ENCODE results near the gene ENDOG. TPM values are rescaled to one million over a fixed set of nuclear protein-coding genes. Genes with fewer than 3 reads are reported as not detected.
A peak's percentile ranks its signal among the peaks of the same experiment; 100 is the strongest.
"Not testable (repeated sequence)": the region's sequence is repeated elsewhere in the genome, so short reads cannot be mapped to it uniquely, and the experiment has no call there.

ENDOG gene
- total RNA-seq, 2 donors from 2014 or later = 7.7 to 7.8 TPM

DNA sequence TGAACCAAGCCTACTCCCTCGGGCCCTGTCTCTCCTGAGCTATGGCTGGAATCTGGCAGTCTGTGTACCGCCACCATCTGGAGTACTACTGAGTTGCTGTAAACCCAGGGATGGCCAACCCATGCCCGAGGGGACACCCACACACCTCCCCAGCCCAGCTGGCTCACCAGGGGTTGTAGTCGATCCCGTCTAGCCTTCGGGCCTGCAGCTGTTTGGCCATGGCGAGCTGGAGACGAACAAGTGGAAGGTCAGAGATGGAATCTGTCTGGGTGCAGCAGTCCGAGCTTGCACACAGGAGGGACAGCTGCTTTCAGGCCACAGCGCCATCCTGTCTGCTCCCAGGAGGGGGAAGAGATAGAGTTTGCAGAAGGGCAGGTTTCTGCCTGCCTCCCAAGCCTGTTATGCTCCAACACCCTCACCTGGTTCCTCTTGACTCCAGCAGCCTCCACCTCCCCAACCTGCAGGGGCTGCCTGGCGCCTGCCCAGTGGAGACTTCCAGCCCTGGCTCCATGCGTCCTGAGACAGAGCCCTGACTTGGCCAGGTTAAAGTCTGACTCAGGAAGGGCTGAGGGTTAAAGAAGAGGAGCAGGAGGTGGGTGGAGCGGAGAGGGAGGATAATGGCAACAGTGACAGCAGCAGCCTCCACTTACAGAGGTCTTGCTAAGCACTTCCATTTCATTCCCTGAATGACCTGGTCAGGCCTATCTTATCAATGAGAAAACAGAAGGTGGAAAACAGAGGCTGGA lies 27.1 kb downstream of the ENDOG start:
- peaks cover 2% of the 10 kb centered on the region for H3K4me1 Mint-ChIP-seq
- no peak overlapping the region for H3K4me3 Mint-ChIP-seq
- DNase-seq (no peak), ATAC-seq (no peak)
- no peaks in the 10 kb centered on the region for H3K9me3 ChIP-seq (ENCODE audit: control insufficient read depth, low read length, poor library complexity, severe bottlenecking)
- no peak overlapping the region for H3K27ac Mint-ChIP-seq
- peaks cover 2% of the 10 kb centered on the region for H3K36me3 Mint-ChIP-seq (ENCODE audit: low read depth)
- H3K27me3 Mint-ChIP-seq = no peaks in the 10 kb centered on the region

DNA sequence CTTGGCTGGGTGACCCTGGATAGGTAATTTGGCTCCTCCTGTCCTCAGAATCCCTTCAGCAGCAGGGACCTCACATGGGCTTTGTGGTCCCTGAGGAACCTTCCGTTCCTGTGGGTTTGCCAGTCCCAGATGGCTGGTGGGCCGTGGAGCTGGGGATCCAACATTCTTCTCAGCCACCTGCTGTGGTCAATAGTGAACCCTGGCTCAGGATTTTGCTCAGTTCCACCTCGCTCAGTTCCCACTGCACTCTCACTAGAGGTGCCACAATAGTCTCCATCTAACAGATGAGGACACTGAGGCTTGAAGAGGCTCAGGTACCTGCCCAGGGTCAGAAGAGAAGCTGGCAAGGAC lies 28.4 kb downstream of the ENDOG start:
- Mint-ChIP-seq H3K27me3 (no peaks in the 10 kb centered on the region), H3K36me3 (ENCODE audit: low read depth) (peaks cover 2% of the 10 kb centered on the region), H3K4me1 (peaks cover 2% of the 10 kb centered on the region), H3K4me3 (no peak overlapping the region), H3K27ac (no peak overlapping the region)
- no peaks in the 10 kb centered on the region for H3K9me3 ChIP-seq (ENCODE audit: control insufficient read depth, low read length, poor library complexity, severe bottlenecking)
- DNase-seq (no peak), ATAC-seq (no peak)

GRCh38 chr9:128847803-128848202 lies 29.5 kb downstream of the ENDOG start:
- no peak overlapping the region for H3K4me3 Mint-ChIP-seq
- H3K27me3 Mint-ChIP-seq = no peaks in the 10 kb centered on the region
- no peaks in the 10 kb centered on the region for H3K4me1 Mint-ChIP-seq
- ATAC-seq = no peak
- H3K36me3 Mint-ChIP-seq (ENCODE audit: low read depth) = no peaks in the 10 kb centered on the region
- H3K27ac Mint-ChIP-seq = no peak overlapping the region
- no peaks in the 10 kb centered on the region for H3K9me3 ChIP-seq (ENCODE audit: control insufficient read depth, low read length, poor library complexity, severe bottlenecking)
- no peak for DNase-seq

- not testable (repeated sequence) for H3K9me3 ChIP-seq (ENCODE audit: control insufficient read depth, low read length, poor library complexity, severe bottlenecking); H3K27ac Mint-ChIP-seq; H3K27me3 Mint-ChIP-seq; H3K4me1 Mint-ChIP-seq; DNase-seq; H3K36me3 Mint-ChIP-seq (ENCODE audit: low read depth); ATAC-seq; H3K4me3 Mint-ChIP-seq
Measured at GRCh38 chr9:128851024-128851423, 32.7 kb downstream of the ENDOG start.

GRCh38 chr9:128851779-128852600 lies 33.7 kb downstream of the ENDOG start:
- not testable (repeated sequence) for DNase-seq; H3K27me3 Mint-ChIP-seq; H3K4me1 Mint-ChIP-seq; H3K9me3 ChIP-seq (ENCODE audit: control insufficient read depth, low read length, poor library complexity, severe bottlenecking); ATAC-seq; H3K4me3 Mint-ChIP-seq; H3K27ac Mint-ChIP-seq; H3K36me3 Mint-ChIP-seq (ENCODE audit: low read depth)

GRCh38 chr9:128852646-128853045 lies 34.3 kb downstream of the ENDOG start:
- ATAC-seq; H3K27me3 Mint-ChIP-seq; H3K9me3 ChIP-seq (ENCODE audit: control insufficient read depth, low read length, poor library complexity, severe bottlenecking); H3K36me3 Mint-ChIP-seq (ENCODE audit: low read depth); H3K4me1 Mint-ChIP-seq; H3K4me3 Mint-ChIP-seq; DNase-seq; H3K27ac Mint-ChIP-seq: not testable (repeated sequence)

DNA sequence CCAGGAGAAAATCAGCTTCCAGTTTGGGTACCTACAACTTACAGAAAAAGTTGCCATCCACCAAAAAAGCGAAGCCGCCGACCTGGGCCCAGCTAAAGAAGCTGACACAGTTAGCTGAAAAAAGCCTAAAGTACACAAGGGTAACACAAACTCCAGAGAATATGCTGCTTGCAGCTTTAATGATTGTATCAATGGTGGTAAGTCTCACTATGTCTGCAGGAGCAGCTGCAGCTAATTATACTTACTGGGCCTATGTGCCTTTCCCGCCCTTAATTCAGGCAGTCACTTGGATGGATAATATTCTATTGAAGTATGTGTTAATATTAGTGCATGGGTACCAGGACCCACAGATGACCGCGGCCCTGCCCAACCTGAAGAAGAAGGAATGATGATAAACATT lies 36.2 kb downstream of the ENDOG start:
- not testable (repeated sequence) for H3K27ac Mint-ChIP-seq; H3K36me3 Mint-ChIP-seq (ENCODE audit: low read depth)

GRCh38 chr9:128858476-128858875 lies 40.2 kb downstream of the ENDOG start:
- ATAC-seq; DNase-seq; H3K27ac Mint-ChIP-seq; H3K4me3 Mint-ChIP-seq; H3K36me3 Mint-ChIP-seq (ENCODE audit: low read depth); H3K4me1 Mint-ChIP-seq; H3K27me3 Mint-ChIP-seq; H3K9me3 ChIP-seq (ENCODE audit: control insufficient read depth, low read length, poor library complexity, severe bottlenecking): not testable (repeated sequence)

More for the DNA sequence above, 36.2 kb downstream of the ENDOG start:
- H3K4me1 Mint-ChIP-seq; H3K9me3 ChIP-seq (ENCODE audit: control insufficient read depth, low read length, poor library complexity, severe bottlenecking); H3K4me3 Mint-ChIP-seq; DNase-seq; ATAC-seq; H3K27me3 Mint-ChIP-seq: not testable (repeated sequence)

- ATAC-seq = no peak
- H3K4me1 Mint-ChIP-seq = peaks cover 9% of the 10 kb centered on the region
- H3K27ac Mint-ChIP-seq = no peak overlapping the region
Measured at GRCh38 chr9:128860937-128861336, 42.6 kb downstream of the ENDOG start.

DNA sequence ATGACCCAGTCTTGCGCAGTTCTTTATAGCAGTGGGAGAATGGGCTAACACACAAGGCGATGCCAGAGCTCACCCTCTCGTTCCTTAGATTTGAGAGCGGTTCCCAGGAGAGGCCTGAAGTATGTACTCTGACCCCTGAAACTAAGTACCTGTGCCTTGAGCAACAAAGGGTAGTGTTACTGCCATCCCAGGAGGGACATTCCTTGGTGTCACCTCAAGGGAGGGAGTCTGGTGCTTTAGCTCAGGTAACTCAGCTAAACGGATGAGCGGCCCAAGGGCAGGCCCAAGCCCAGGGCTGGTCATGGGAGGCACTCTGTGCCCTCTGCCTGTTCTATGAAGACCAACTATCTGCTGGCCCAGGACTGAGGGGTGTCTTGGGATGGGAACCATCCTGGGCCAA lies 43.2 kb downstream of the ENDOG start:
- Mint-ChIP-seq H3K4me3 (no peak overlapping the region), H3K36me3 (ENCODE audit: low read depth) (no peaks in the 10 kb centered on the region), H3K4me1 (peaks cover 10% of the 10 kb centered on the region), H3K27me3 (no peaks in the 10 kb centered on the region), H3K27ac (no peak overlapping the region)
- ATAC-seq (no peak), DNase-seq (no peak)
- H3K9me3 ChIP-seq (ENCODE audit: control insufficient read depth, low read length, poor library complexity, severe bottlenecking) = no peaks in the 10 kb centered on the region

More at GRCh38 chr9:128860937-128861336, 42.6 kb downstream of the ENDOG start:
- Mint-ChIP-seq H3K36me3 (ENCODE audit: low read depth) (no peaks in the 10 kb centered on the region), H3K4me3 (no peak overlapping the region), H3K27me3 (no peaks in the 10 kb centered on the region)
- no peak for DNase-seq
- no peaks in the 10 kb centered on the region for H3K9me3 ChIP-seq (ENCODE audit: control insufficient read depth, low read length, poor library complexity, severe bottlenecking)

GRCh38 chr9:128862401-128862851 lies 44.1 kb downstream of the ENDOG start:
- H3K27me3 Mint-ChIP-seq = no peaks in the 10 kb centered on the region
- no peak overlapping the region for H3K27ac Mint-ChIP-seq
- H3K4me3 Mint-ChIP-seq = no peak overlapping the region
- H3K36me3 Mint-ChIP-seq (ENCODE audit: low read depth) = no peaks in the 10 kb centered on the region
- H3K4me1 Mint-ChIP-seq = peaks cover 10% of the 10 kb centered on the region
- no peaks in the 10 kb centered on the region for H3K9me3 ChIP-seq (ENCODE audit: control insufficient read depth, low read length, poor library complexity, severe bottlenecking)
- DNase-seq (no peak), ATAC-seq (no peak)

DNA sequence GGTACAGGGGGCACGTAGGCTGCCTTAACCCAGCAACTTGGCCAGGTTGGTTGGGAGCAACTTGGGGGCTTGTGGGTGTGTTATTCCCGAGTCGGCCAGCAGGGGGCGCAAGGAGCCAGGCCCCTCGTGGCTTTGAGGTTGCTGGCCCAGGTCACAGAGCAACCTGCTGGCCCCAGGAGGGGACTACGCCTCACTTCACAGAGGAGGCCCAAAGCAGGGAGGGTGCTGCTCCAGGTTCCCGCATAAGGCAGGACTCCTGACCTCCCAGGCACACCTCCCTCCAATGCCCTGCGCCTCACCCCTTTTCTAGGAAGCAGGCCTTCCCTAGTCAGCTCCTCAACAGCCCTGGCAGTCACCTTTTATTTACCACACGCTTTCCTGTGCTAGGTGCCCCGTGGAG lies 45.3 kb downstream of the ENDOG start:
- Mint-ChIP-seq H3K27me3 (no peaks in the 10 kb centered on the region), H3K27ac (peak overlapping the region; percentile 39), H3K4me3 (peak overlapping the region; percentile 25), H3K36me3 (ENCODE audit: low read depth) (no peaks in the 10 kb centered on the region), H3K4me1 (peaks cover 10% of the 10 kb centered on the region)
- ATAC-seq (peak; percentile 96), DNase-seq (peak; percentile 68 to 82 (median 76))
- no peaks in the 10 kb centered on the region for H3K9me3 ChIP-seq (ENCODE audit: control insufficient read depth, low read length, poor library complexity, severe bottlenecking)

DNA sequence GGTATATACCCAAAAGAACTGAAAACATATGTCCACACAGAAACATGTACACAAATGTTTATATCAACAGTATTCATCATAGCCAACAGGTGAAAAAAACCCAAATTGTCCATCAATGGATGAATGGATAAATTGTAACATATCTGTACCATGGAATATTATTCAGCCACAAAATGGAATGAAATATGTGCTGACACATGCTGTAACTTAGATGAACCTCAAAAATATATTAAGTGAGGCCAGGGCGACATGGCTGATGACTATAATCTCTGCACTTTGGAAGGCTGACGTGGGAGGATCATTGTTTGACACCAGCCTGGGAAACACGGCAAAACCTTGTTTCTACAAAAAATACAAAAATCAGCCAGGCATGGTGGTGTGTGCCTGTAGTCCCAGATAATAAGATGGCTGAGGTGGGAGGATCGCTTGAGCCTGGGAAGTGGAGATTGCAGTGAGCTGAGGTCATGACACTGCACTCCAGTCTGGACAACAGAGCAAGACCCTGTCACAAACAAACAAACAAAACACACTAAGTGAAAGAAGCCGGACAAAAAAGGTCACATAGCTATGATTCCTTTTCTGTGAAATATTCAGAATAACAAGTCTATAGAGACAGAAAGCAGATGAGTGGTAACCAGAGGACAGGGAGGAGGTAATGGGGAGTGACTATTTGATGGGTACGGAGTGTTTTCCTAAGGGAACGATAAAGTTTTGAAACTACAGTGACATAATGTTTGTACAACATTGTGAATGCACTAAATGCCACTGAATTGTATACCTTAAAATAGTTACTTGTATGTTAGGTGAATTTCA lies 52.0 kb downstream of the ENDOG start:
- ATAC-seq (no peak), DNase-seq (no peak)
- Mint-ChIP-seq H3K4me1 (peaks cover 8% of the 10 kb centered on the region), H3K4me3 (no peak overlapping the region), H3K27ac (no peak overlapping the region), H3K27me3 (no peaks in the 10 kb centered on the region), H3K36me3 (ENCODE audit: low read depth) (no peaks in the 10 kb centered on the region)
- H3K9me3 ChIP-seq (ENCODE audit: control insufficient read depth, low read length, poor library complexity, severe bottlenecking) = no peaks in the 10 kb centered on the region

Data from T-helper 17 cell (primary cell).